ENCODE data around the gene TMEM238L.

Gene TMEM238L

GRCh38 chr17:10803350-10803749 is 549 bp downstream of the TMEM238L start:
- no peak for DNase-seq

- DNase-seq = no peak
Observed at GRCh38 chr17:10802496-10803284, 1.2 kb downstream of the TMEM238L start.

- no peak for DNase-seq
Observed at GRCh38 chr17:10799407-10799806, 4.5 kb downstream of the TMEM238L start.

GRCh38 chr17:10798910-10799309 is 5.0 kb downstream of the TMEM238L start:
- DNase-seq = no peak

GRCh38 chr17:10798332-10798749 is 5.6 kb downstream of the TMEM238L start:
- DNase-seq = no peak

- DNase-seq = no peak
Observed at GRCh38 chr17:10797476-10798328, 6.2 kb downstream of the TMEM238L start.

- DNase-seq = no peak
Observed at GRCh38 chr17:10793816-10794215, 10.1 kb downstream of the TMEM238L start.

GRCh38 chr17:10793256-10793655 is 10.6 kb downstream of the TMEM238L start:
- no peak for DNase-seq

- DNase-seq = no peak
Observed at GRCh38 chr17:10792151-10792550, 11.7 kb downstream of the TMEM238L start.

GRCh38 chr17:10790491-10791401 is 13.2 kb downstream of the TMEM238L start:
- no peak for DNase-seq

- DNase-seq = no peak
Observed at GRCh38 chr17:10789694-10790271, 14.1 kb downstream of the TMEM238L start.

GRCh38 chr17:10787306-10788045 is 16.4 kb downstream of the TMEM238L start:
- no peak for DNase-seq

- DNase-seq = no peak
Observed at GRCh38 chr17:10785295-10785694, 18.6 kb downstream of the TMEM238L start.

- DNase-seq = no peak
Observed at GRCh38 chr17:10779609-10780008, 24.3 kb downstream of the TMEM238L start.

- no peak for DNase-seq
Observed at GRCh38 chr17:10777890-10778289, 26.0 kb downstream of the TMEM238L start.

- DNase-seq = no peak
Observed at GRCh38 chr17:10777131-10777807, 26.6 kb downstream of the TMEM238L start.

GRCh38 chr17:10776381-10776780 is 27.5 kb downstream of the TMEM238L start:
- DNase-seq = no peak

- DNase-seq = no peak
Observed at GRCh38 chr17:10775740-10776356, 28.1 kb downstream of the TMEM238L start.

- no peak for DNase-seq
Observed at GRCh38 chr17:10775058-10775457, 28.8 kb downstream of the TMEM238L start.

GRCh38 chr17:10773391-10773790 is 30.5 kb downstream of the TMEM238L start:
- DNase-seq = no peak
